H1 (cell line): ENCODE results near the gene DISP3. TPM values are rescaled to one million over a fixed set of nuclear protein-coding genes. Genes with fewer than 3 reads are reported as not detected.

Source experiments
- CTCF ChIA-PET: fragments of 300-600 bp; sonication (Branson Sonifier 250); formaldehyde crosslinking; loops from one replicate; lab custom pipeline; 2021; ENCODE audit not compliant: partially characterized antibody; lab: Charles Lee
- POLR2A ChIA-PET: fragments of 300-600 bp; sonication (Branson Sonifier 250); formaldehyde crosslinking; loops from one replicate; lab custom pipeline; 2021; ENCODE audit warnings: inconsistent platforms; ENCODE audit not compliant: partially characterized antibody; lab: Charles Lee
- DNase-seq, 2 experiments: peaks; one replicate each; pipeline versions ENCODE4 v3.0.0 to v3.0.0-alpha.2; 2010 to 2022; ENCODE audit warnings: low spot score in 2 of 2, low read depth in 1 of 2, mixed read lengths in 1 of 2
- FAIRE-seq: peaks from 2 replicates; lab custom pipeline; 2011; peaks lifted over from hg19 to GRCh38; lab: Jason Lieb, UNC
- H2AFZ ChIP-seq: 2 replicates; pipeline ENCODE4 v1.8.1; 2012; ENCODE audit warnings: low read length, inconsistent platforms
- H2AK5ac ChIP-seq: 2 replicates; pipeline ENCODE4 v1.6.1; 2013; ENCODE audit warnings: low read depth, low read length
- H2BK120ac ChIP-seq: replicated peaks from 2 replicates; pipeline ENCODE3; 2013; ENCODE audit warnings: low read depth, low read length, inconsistent platforms
- H2BK12ac ChIP-seq: 2 replicates; pipeline ENCODE4 v1.6.1; 2013; ENCODE audit warnings: low read depth, low read length
- H2BK15ac ChIP-seq: 2 replicates; pipeline ENCODE4 v1.6.1; 2013; ENCODE audit warnings: low read length
- H2BK20ac ChIP-seq: 2 replicates; pipeline ENCODE4 v1.6.1; 2013; ENCODE audit warnings: low read length
- H2BK5ac ChIP-seq: 2 replicates; pipeline ENCODE4 v1.6.1; 2013; ENCODE audit warnings: low read depth, low read length
- H3K14ac ChIP-seq: 2 replicates; pipeline ENCODE4 v1.6.1; 2013; ENCODE audit warnings: inconsistent platforms; ENCODE audit not compliant: insufficient read length
- H3K18ac ChIP-seq: 2 replicates; pipeline ENCODE4 v1.6.1; 2013; ENCODE audit warnings: low read length; ENCODE audit errors: extremely low read depth
- H3K23ac ChIP-seq: 2 replicates; pipeline ENCODE4 v1.6.1; 2013; ENCODE audit warnings: inconsistent platforms; ENCODE audit not compliant: insufficient read length
- H3K23me2 ChIP-seq: 2 replicates; pipeline ENCODE4 v1.6.1; 2013; ENCODE audit warnings: low read depth, low read length
- H3K27ac ChIP-seq: 2 replicates; pipeline ENCODE4 v1.6.1; 2011; ENCODE audit warnings: low read depth, low read length, inconsistent platforms
- H3K27me3 ChIP-seq, 4 experiments: replicated peaks in 1 of 4; 1 replicate in 1 of 4; 2 replicates in 3 of 4; pipeline versions ENCODE4 v1.6.1 to v1.8.1; 2011 to 2013; ENCODE audit warnings: low read length in 3 of 4, mild to moderate bottlenecking in 3 of 4, inconsistent platforms in 2 of 4, mixed read lengths in 2 of 4, moderate library complexity in 1 of 4; ENCODE audit not compliant: control insufficient read depth in 3 of 4, insufficient read depth in 3 of 4; ENCODE audit errors: extremely low read depth in 1 of 4
- H3K36me3 ChIP-seq, 4 experiments: 2 replicates each; pipeline versions ENCODE4 v1.6.1 to v1.8.1; 2011 to 2013; ENCODE audit warnings: mild to moderate bottlenecking in 4 of 4, low read length in 3 of 4, moderate library complexity in 2 of 4, control low read depth in 1 of 4, inconsistent platforms in 1 of 4; ENCODE audit not compliant: insufficient read depth in 4 of 4, control insufficient read depth in 2 of 4
- H3K4ac ChIP-seq: replicated peaks from 2 replicates; pipeline ENCODE3; 2013; ENCODE audit warnings: low read length, low read depth, mixed read lengths, inconsistent platforms; ENCODE audit not compliant: insufficient read length
- H3K4me1 ChIP-seq, 4 experiments: replicated peaks in 1 of 4; 1 replicate in 1 of 4; 2 replicates in 3 of 4; pipeline versions ENCODE4 v1.6.1 to v1.8.1; 2011 to 2013; ENCODE audit warnings: low read length in 3 of 4, inconsistent platforms in 2 of 4, mixed read lengths in 1 of 4; ENCODE audit not compliant: insufficient read depth in 4 of 4, control insufficient read depth in 3 of 4
- H3K4me2 ChIP-seq, 2 experiments: 2 replicates each; pipeline versions ENCODE4 v1.6.1 to v1.8.1; 2011 to 2013; ENCODE audit warnings: low read depth in 2 of 2, low read length in 2 of 2, control low read depth in 1 of 2, inconsistent platforms in 1 of 2, mild to moderate bottlenecking in 1 of 2; ENCODE audit not compliant: insufficient read depth in 1 of 2
- H3K4me3 ChIP-seq, 4 experiments: fragments of 200-600, 300-600 bp in 1 of 4; sonication (generic), shearing (Covaris generic), sonication (Bioruptor Twin) in 1 of 4; 2 replicates each; pipeline versions ENCODE4 v1.5.1 to v1.8.1; 2011 to 2016; ENCODE audit warnings: low read length in 4 of 4, low read depth in 3 of 4, control low read depth in 2 of 4, inconsistent platforms in 2 of 4, mild to moderate bottlenecking in 2 of 4, mixed read lengths in 1 of 4, moderate library complexity in 1 of 4; ENCODE audit not compliant: insufficient read depth in 2 of 4; ENCODE audit errors: extremely low read depth in 1 of 4
- H3K56ac ChIP-seq: replicated peaks from 2 replicates; pipeline ENCODE3; 2013; ENCODE audit warnings: low read depth, mild to moderate bottlenecking, mixed read lengths, low read length, inconsistent platforms; ENCODE audit not compliant: insufficient read length
- H3K79me1 ChIP-seq: 2 replicates; pipeline ENCODE4 v1.6.1; 2013; ENCODE audit warnings: low read depth, low read length, control low read depth
- H3K79me2 ChIP-seq, 2 experiments: 2 replicates each; pipeline versions ENCODE4 v1.6.1 to v1.8.1; 2012 to 2013; ENCODE audit warnings: low read length in 2 of 2, mild to moderate bottlenecking in 2 of 2, inconsistent platforms in 1 of 2; ENCODE audit not compliant: insufficient read depth in 2 of 2, control insufficient read depth in 1 of 2
- H3K9ac ChIP-seq, 4 experiments: replicated peaks in 1 of 4; 1 replicate in 1 of 4; 2 replicates in 3 of 4; pipeline versions ENCODE4 v1.6.1 to v1.8.1; 2011 to 2013; ENCODE audit warnings: low read depth in 3 of 4, low read length in 3 of 4, control low read depth in 2 of 4, mild to moderate bottlenecking in 2 of 4, moderate library complexity in 2 of 4, inconsistent platforms in 1 of 4; ENCODE audit errors: extremely low read depth in 1 of 4
- H3K9me3 ChIP-seq, 2 experiments: 2 replicates each; pipeline versions ENCODE4 v1.6.1 to v1.8.1; 2012 to 2013; ENCODE audit warnings: mild to moderate bottlenecking in 2 of 2, moderate library complexity in 2 of 2, control low read depth in 1 of 2, inconsistent platforms in 1 of 2, low read depth in 1 of 2, low read length in 1 of 2, mixed read lengths in 1 of 2; ENCODE audit not compliant: insufficient read depth in 2 of 2
- H4K20me1 ChIP-seq, 2 experiments: replicated peaks in 1 of 2; 2 replicates each; pipeline versions ENCODE3 to v1.8.1; 2011 to 2013; ENCODE audit warnings: inconsistent platforms in 2 of 2, low read length in 2 of 2, mild to moderate bottlenecking in 1 of 2; ENCODE audit not compliant: insufficient read depth in 2 of 2, control insufficient read depth in 1 of 2
- H4K5ac ChIP-seq: 2 replicates; pipeline ENCODE4 v1.6.1; 2013; ENCODE audit warnings: low read length, low read depth, mixed read lengths, inconsistent platforms; ENCODE audit not compliant: insufficient read length
- H4K8ac ChIP-seq: 2 replicates; pipeline ENCODE4 v1.8.0; 2013; ENCODE audit warnings: mild to moderate bottlenecking, moderate library complexity, low read length, inconsistent platforms; ENCODE audit not compliant: insufficient read depth; ENCODE audit errors: extremely low read depth
- H4K91ac ChIP-seq: replicated peaks from 2 replicates; pipeline ENCODE3; 2013; ENCODE audit warnings: low read length, mixed read lengths, inconsistent platforms; ENCODE audit not compliant: insufficient read length
- ASH2L ChIP-seq: fragments of 200-600, 300-600 bp; sonication (generic); IDR thresholded peaks from one replicate; pipeline ENCODE4 v1.7.1; 2017; ENCODE audit warnings: low read length
- CHD2 ChIP-seq: IDR thresholded peaks from 2 replicates; pipeline ENCODE4 v1.6.1; 2012; ENCODE audit warnings: low read length, improper control_type of control experiment
- CTCF ChIP-seq, 3 experiments: IDR thresholded peaks; 1 replicate in 2 of 3; 2 replicates in 1 of 3; pipeline versions ENCODE4 v1.5.1 to v1.6.1; 2011; ENCODE audit warnings: low read length in 3 of 3, mild to moderate bottlenecking in 3 of 3, inconsistent platforms in 2 of 3, low read depth in 1 of 3, moderate library complexity in 1 of 3; ENCODE audit not compliant: insufficient read depth in 1 of 3; ENCODE audit errors: control extremely low read depth in 1 of 3
- EP300 ChIP-seq, 2 experiments: IDR thresholded peaks; 1 replicate in 1 of 2; 2 replicates in 1 of 2; pipeline ENCODE4 v1.6.1; 2011 to 2012; ENCODE audit warnings: low read depth in 2 of 2, low read length in 2 of 2, mild to moderate bottlenecking in 2 of 2, borderline replicate concordance in 1 of 2, inconsistent platforms in 1 of 2, moderate library complexity in 1 of 2
- RXRA ChIP-seq: IDR thresholded peaks from 2 replicates; pipeline ENCODE4 v1.6.1; 2011; ENCODE audit warnings: low read depth, mild to moderate bottlenecking, low read length, moderate library complexity; ENCODE audit not compliant: insufficient read depth
- TCF12 ChIP-seq: IDR thresholded peaks from 2 replicates; pipeline ENCODE4 v1.6.1; 2011; ENCODE audit warnings: low read depth, mild to moderate bottlenecking, low read length
- ZNF274 ChIP-seq: IDR thresholded peaks from 2 replicates; pipeline ENCODE4 v1.7.0; 2012; ENCODE audit warnings: low read length, borderline replicate concordance; ENCODE audit errors: extremely low read depth
- WGBS, 2 experiments: shearing (Covaris generic) in 1 of 2; methylation state at CpG; one replicate each; pipeline versions ENCODE4 v1.1.6 to v1.1.7; 2013 to 2015; ENCODE audit warnings: low lambda C conversion rate in 2 of 2, mixed read lengths in 2 of 2, inconsistent platforms in 1 of 2, low coverage in 1 of 2, missing lambda C conversion rate in 1 of 2; ENCODE audit not compliant: insufficient replicate concordance in 2 of 2, insufficient coverage in 1 of 2, insufficient read length in 1 of 2; ENCODE audit errors: extremely low coverage in 1 of 2, missing lambda C conversion rate in 1 of 2; 5-methylcytosine and 5-hydroxymethylcytosine counted together
- polyA plus RNA-seq, 7 experiments: library from polyadenylated mRNA; depleted of rRNA in 3 of 7; stranded (reverse) in 5 of 7; unstranded in 2 of 7; fragments of >200 nt in 5 of 7; fragments of 200-250 nt in 2 of 7; gene quantifications; 1 replicate in 5 of 7; 2 replicates in 1 of 7; 4 replicates in 1 of 7; pipeline versions ENCODE4 v1.2.1 to v1.2.3, GENCODE V29; 2011 to 2013; ENCODE audit warnings: missing spikeins in 2 of 7, mixed read lengths in 2 of 7
- total RNA-seq: library from RNA; stranded (reverse); fragmentation: NEBNext Ultra II Directional; extraction: Animal tissue kit (Norgen Biotek cat#: 25700); gene quantifications from 2 replicates; pipeline ENCODE4 v1.2.1, GENCODE V29; 2021
- TF ChIP-seq, protein P1 (sequence below): IDR thresholded peaks from 2 replicates; pipeline ENCODE4 v1.6.1; 2012; ENCODE audit warnings: inconsistent platforms

DISP3 gene
- total and polyA plus RNA-seq, 2 of the 8 experiments (the other 6 are each of a cell fraction or from before 2014, with no cell fraction given): 3.4 to 4.6 TPM

DNA sequence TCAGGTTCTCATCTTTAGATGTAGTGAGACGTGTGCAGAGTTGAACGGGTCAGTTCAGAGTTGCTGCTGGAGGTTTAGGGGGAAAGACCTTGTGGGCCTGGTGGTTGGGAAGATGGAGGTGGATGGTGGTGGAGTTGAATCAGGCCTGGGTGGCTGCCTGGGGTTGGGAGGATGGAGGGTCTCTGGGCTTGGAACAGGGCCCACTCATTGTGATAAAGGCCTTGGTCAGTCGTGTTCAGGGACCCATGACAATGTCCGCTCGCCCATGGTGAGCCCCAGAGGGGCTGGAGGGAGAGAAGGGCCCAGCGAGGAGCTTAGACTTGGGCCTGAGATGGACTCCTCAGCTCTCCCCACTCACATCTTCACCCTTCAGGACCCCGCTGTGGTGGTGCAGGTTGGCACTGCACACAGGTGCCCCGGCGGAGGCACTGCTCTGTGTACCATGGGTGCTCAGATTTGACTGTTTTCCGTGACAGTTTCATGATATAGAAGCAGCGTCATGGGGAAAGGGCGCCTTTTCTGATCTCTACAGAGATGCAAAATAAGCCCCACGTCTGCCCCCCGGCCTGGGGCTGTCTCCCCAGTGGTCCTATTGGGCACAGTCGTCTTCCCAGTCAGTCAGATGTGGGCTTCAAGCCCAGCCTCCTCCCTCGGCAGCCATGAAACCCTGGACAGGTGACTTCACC is 39.2 kb downstream of the DISP3 start:
- Histone ChIP-seq H3K56ac (no peak overlapping the region), H3K4me2 (no peak overlapping the region), H2BK20ac (no peak overlapping the region), H3K4me3 (no peak overlapping the region), H2AK5ac (no peak overlapping the region), H2BK5ac (no peak overlapping the region), H2BK120ac (no peak overlapping the region), H3K9me3 (no peaks in the 10 kb centered on the region), H3K4me1 (peaks cover 0 to 1% (median 0%) of the 10 kb centered on the region in 4 experiments; a peak in 1 of 7 replicates), H3K9ac (no peak overlapping the region), H4K20me1 (no peaks in the 10 kb centered on the region), H3K36me3 (no peaks in the 10 kb centered on the region; a peak in 1 of 8 replicates), H4K8ac (no peak overlapping the region), H4K5ac (no peak overlapping the region), H3K18ac (no peak overlapping the region), H3K79me1 (no peaks in the 10 kb centered on the region), H3K27ac (no peak overlapping the region), H3K27me3 (no peaks in the 10 kb centered on the region), H3K23ac (no peak overlapping the region), H3K14ac (no peak overlapping the region), H2BK12ac (no peak overlapping the region), H3K4ac (no peak overlapping the region), H3K23me2 (no peaks in the 10 kb centered on the region; the same call in 1 of the 2 replicates), H2AFZ (no peak overlapping the region), H4K91ac (no peak overlapping the region), H2BK15ac (no peak overlapping the region), H3K79me2 (no peaks in the 10 kb centered on the region)
- TF ChIP-seq TCF12: no peak
- TF ChIP-seq, protein P1, sequence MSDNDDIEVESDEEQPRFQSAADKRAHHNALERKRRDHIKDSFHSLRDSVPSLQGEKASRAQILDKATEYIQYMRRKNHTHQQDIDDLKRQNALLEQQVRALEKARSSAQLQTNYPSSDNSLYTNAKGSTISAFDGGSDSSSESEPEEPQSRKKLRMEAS: no peak
- TF ChIP-seq RXRA: no peak
- no peak for TF ChIP-seq CHD2
- TF ChIP-seq CTCF (IDR thresholded peaks at IDR 0.05; ENCODE audit: control extremely low read depth in 1 of 3, insufficient read depth in 1 of 3, low read depth in 1 of 3, low read length in 3 of 3): no peak
- TF ChIP-seq EP300 (IDR thresholded peaks at IDR 0.05; ENCODE audit: borderline replicate concordance in 1 of 2, low read depth in 2 of 2, low read length in 2 of 2): no peak
- no peak for TF ChIP-seq ZNF274
- no peak for TF ChIP-seq ASH2L
- ChIA-PET CTCF (interaction anchor here (1.1 kb wide), 1 partner anchor 125 kb away, joined by 4 read pairs; no protein-coding TSS in a partner anchor), POLR2A (no interaction called here)
- DNase-seq (no peak), FAIRE-seq (no peak)
- WGBS, 2 experiments: 83% methylated on average over 16 of the region's 16 CpGs; no CpG with 5 or more reads in 1 of the 2 experiments
